Measurements from ENCODE around the gene TMEM255B.

Gene TMEM255B

GRCh38 chr13:113840541-113841352 is 81.7 kb downstream of the TMEM255B start:
- TF ChIP-seq ZC3H10 (CRISPR knock-in tag; IDR thresholded peaks at IDR 0.05), result no peak
- TF ChIP-seq ARNTL (CRISPR knock-in tag; IDR thresholded peaks at IDR 0.05; ENCODE audit: borderline replicate concordance, low read depth), result no peak
- TF ChIP-seq POU6F1 (CRISPR knock-in tag; IDR thresholded peaks at IDR 0.05; ENCODE audit: borderline replicate concordance, low read depth), result no peak
- no peak for TF ChIP-seq ISL1 (CRISPR knock-in tag; IDR thresholded peaks at IDR 0.05)
- no peak for TF ChIP-seq PATZ1 (CRISPR knock-in tag; IDR thresholded peaks at IDR 0.05; ENCODE audit: borderline replicate concordance)
- TF ChIP-seq CSRNP3 (CRISPR knock-in tag; IDR thresholded peaks at IDR 0.05), result no peak
- TF ChIP-seq BACH2 (CRISPR knock-in tag; IDR thresholded peaks at IDR 0.05; ENCODE audit: borderline replicate concordance), result no peak
- TF ChIP-seq CSDC2 (CRISPR knock-in tag; IDR thresholded peaks at IDR 0.05), result no peak
- TF ChIP-seq ZFP3 (CRISPR knock-in tag; IDR thresholded peaks at IDR 0.05), result no peak
- no peak for TF ChIP-seq TOX (CRISPR knock-in tag; IDR thresholded peaks at IDR 0.05; ENCODE audit: borderline replicate concordance)
- no peak for TF ChIP-seq TCF4 (CRISPR knock-in tag; IDR thresholded peaks at IDR 0.05; ENCODE audit: borderline replicate concordance)
- TF ChIP-seq CREB5 (CRISPR knock-in tag; IDR thresholded peaks at IDR 0.05; ENCODE audit: low read depth), result no peak
- no peak for TF ChIP-seq TSHZ2 (CRISPR knock-in tag; IDR thresholded peaks at IDR 0.05)
- TF ChIP-seq ESRRG (CRISPR knock-in tag; IDR thresholded peaks at IDR 0.05), result no peak
- TF ChIP-seq ZNF70 (CRISPR knock-in tag; IDR thresholded peaks at IDR 0.05), result no peak
- no peak for TF ChIP-seq ZNF565 (CRISPR knock-in tag; conservative IDR thresholded peaks at IDR 0.05; ENCODE audit: low read depth)
- no peak for ATAC-seq

GRCh38 chr13:113841353-113841650 is 82.3 kb downstream of the TMEM255B start:
- TF ChIP-seq ZNF8 (CRISPR knock-in tag; IDR thresholded peaks at IDR 0.05) (no peak), ZNF70 (CRISPR knock-in tag; IDR thresholded peaks at IDR 0.05) (no peak), ISL1 (CRISPR knock-in tag; IDR thresholded peaks at IDR 0.05) (no peak), CREB5 (CRISPR knock-in tag; IDR thresholded peaks at IDR 0.05; ENCODE audit: low read depth) (no peak), GLIS3 (CRISPR knock-in tag; IDR thresholded peaks at IDR 0.05) (no peak), ZFP3 (CRISPR knock-in tag; IDR thresholded peaks at IDR 0.05) (no peak), ESRRG (CRISPR knock-in tag; IDR thresholded peaks at IDR 0.05) (no peak), ARNTL (CRISPR knock-in tag; IDR thresholded peaks at IDR 0.05; ENCODE audit: borderline replicate concordance, low read depth) (no peak)
- no peak for ATAC-seq
